Neural cell (in vitro differentiated cells): ENCODE results near the gene VMP1. TPM values are rescaled to one million over a fixed set of nuclear protein-coding genes. Genes with fewer than 3 reads are reported as not detected.

Experiments used
- H2AFZ ChIP-seq: fragments of 200-600, 300-800 bp; sonication (generic), shearing (Covaris generic); 2 replicates; pipeline ENCODE4 v1.6.0; 2014; ENCODE audit warnings: low read depth, mild to moderate bottlenecking, antibody characterized with exemption, low read length, moderate library complexity
- H3F3A ChIP-seq: fragments of 200-600 bp; shearing (Covaris generic); 2 replicates; pipeline ENCODE4 v1.6.1; 2016; ENCODE audit warnings: mild to moderate bottlenecking, moderate library complexity, mixed read lengths, antibody characterized with exemption, low read length; ENCODE audit not compliant: insufficient read depth, poor library complexity, severe bottlenecking
- H3K27ac ChIP-seq: fragments of 200-600, 300-800 bp; sonication (generic), shearing (Covaris generic); 2 replicates; pipeline ENCODE4 v1.5.1; 2014; ENCODE audit warnings: mild to moderate bottlenecking, low read length, moderate library complexity
- H3K27me3 ChIP-seq: fragments of 300-800, 200-600 bp; sonication (generic), shearing (Covaris generic); 2 replicates; pipeline ENCODE4 v1.6.0; 2014; ENCODE audit warnings: mild to moderate bottlenecking, low read depth, low read length, moderate library complexity; ENCODE audit not compliant: insufficient read depth
- H3K36me3 ChIP-seq: fragments of 300-800, 200-600 bp; sonication (generic), shearing (Covaris generic); 2 replicates; pipeline ENCODE4 v1.5.1; 2014; ENCODE audit warnings: mild to moderate bottlenecking, antibody characterized with exemption, low read length, moderate library complexity; ENCODE audit not compliant: insufficient read depth
- H3K4me2 ChIP-seq: fragments of 300-800, 200-600 bp; sonication (generic), shearing (Covaris generic); 2 replicates; pipeline ENCODE4 v1.6.0; 2014; ENCODE audit warnings: mild to moderate bottlenecking, low read length
- H3K4me3 ChIP-seq: fragments of 300-800, 200-600 bp; sonication (generic), shearing (Covaris generic); 2 replicates; pipeline ENCODE4 v1.5.1; 2014; ENCODE audit warnings: mild to moderate bottlenecking, low read length, moderate library complexity
- H3K79me2 ChIP-seq: fragments of 200-600 bp; shearing (Covaris generic); replicated peaks from 2 replicates; pipeline ENCODE4 v1.6.0; 2014; ENCODE audit warnings: mild to moderate bottlenecking, low read length, moderate library complexity; ENCODE audit not compliant: insufficient read depth
- H3K9ac ChIP-seq: fragments of 300-800, 200-600 bp; sonication (generic), shearing (Covaris generic); 2 replicates; pipeline ENCODE4 v1.6.1; 2016; ENCODE audit warnings: mild to moderate bottlenecking, low read length, mixed read lengths
- H3K9me2 ChIP-seq: fragments of 200-600 bp; shearing (Covaris generic); 2 replicates; pipeline ENCODE4 v1.6.1; 2016; ENCODE audit warnings: mild to moderate bottlenecking, low read length, mixed read lengths; ENCODE audit not compliant: insufficient read depth
- H3K9me3 ChIP-seq: fragments of 200-600, 300-800 bp; sonication (generic), shearing (Covaris generic); 2 replicates; pipeline ENCODE4 v1.6.1; 2016; ENCODE audit warnings: mild to moderate bottlenecking, mixed run types, low read length, moderate library complexity, mixed read lengths
- H4K20me1 ChIP-seq: fragments of 200-600 bp; shearing (Covaris generic); 2 replicates; pipeline ENCODE4 v1.6.1; 2016; ENCODE audit warnings: mild to moderate bottlenecking, mixed run types; ENCODE audit not compliant: insufficient read depth
- EP300 ChIP-seq: fragments of 450-650 bp; conservative IDR thresholded peaks from 2 replicates; pipeline ENCODE4 v1.6.1; 2014; ENCODE audit warnings: antibody characterized with exemption, mild to moderate bottlenecking, moderate library complexity; ENCODE audit not compliant: poor library complexity, severe bottlenecking
- EZH2 ChIP-seq: fragments of 200-600, 300-800 bp; shearing (Covaris generic), sonication (generic); IDR thresholded peaks from 2 replicates; pipeline ENCODE4 v1.6.1; 2014; ENCODE audit warnings: antibody characterized with exemption, low read length, borderline replicate concordance, mild to moderate bottlenecking; ENCODE audit not compliant: insufficient read depth, poor library complexity, severe bottlenecking
- MXI1 ChIP-seq: fragments of 450-650 bp; conservative IDR thresholded peaks from 2 replicates; pipeline ENCODE4 v1.6.1; 2014; ENCODE audit warnings: antibody characterized with exemption, mild to moderate bottlenecking; ENCODE audit not compliant: poor library complexity, severe bottlenecking
- POLR2AphosphoS5 ChIP-seq: IDR thresholded peaks from 2 replicates; pipeline ENCODE4 v1.6.1; 2012
- RAD21 ChIP-seq: fragments of 450-650 bp; conservative IDR thresholded peaks from 2 replicates; pipeline ENCODE4 v1.6.1; 2014; ENCODE audit warnings: antibody characterized with exemption, mild to moderate bottlenecking, moderate library complexity
- REST ChIP-seq: IDR thresholded peaks from 2 replicates; pipeline ENCODE4 v1.6.1; 2012; ENCODE audit warnings: borderline replicate concordance
- SMC3 ChIP-seq: fragments of 450-650 bp; conservative IDR thresholded peaks from 2 replicates; pipeline ENCODE4 v1.6.1; 2014; ENCODE audit warnings: antibody characterized with exemption, mild to moderate bottlenecking, moderate library complexity; ENCODE audit not compliant: poor library complexity
- TAF1 ChIP-seq: IDR thresholded peaks from 2 replicates; pipeline ENCODE4 v1.6.1; 2012; ENCODE audit warnings: low read depth
- polyA plus RNA-seq: library from polyadenylated mRNA; depleted of rRNA; stranded (reverse); fragments of >200 nt; gene quantifications from 2 replicates; pipeline ENCODE4 v1.2.3, GENCODE V29; 2014
- TF ChIP-seq, protein P1 (sequence below): fragments of 450-650 bp; IDR thresholded peaks from 2 replicates; pipeline ENCODE4 v1.5.1; 2014; ENCODE audit warnings: antibody characterized with exemption, mild to moderate bottlenecking, moderate library complexity; ENCODE audit not compliant: poor library complexity, severe bottlenecking

Gene VMP1
- polyA plus RNA-seq, 1 donor from 2014 or later = 75.9 TPM

- Histone ChIP-seq H3K27me3 (no peaks in the 10 kb centered on the region), H2AFZ (no peak overlapping the region), H3K9ac (no peak overlapping the region), H3F3A (no peaks in the 10 kb centered on the region), H3K4me3 (no peak overlapping the region), H3K4me2 (no peak overlapping the region), H3K9me3 (no peaks in the 10 kb centered on the region), H3K27ac (no peak overlapping the region), H4K20me1 (no peaks in the 10 kb centered on the region), H3K9me2 (no peaks in the 10 kb centered on the region), H3K36me3 (peaks cover 22% of the 10 kb centered on the region), H3K79me2 (peaks cover 6% of the 10 kb centered on the region)
- TF ChIP-seq, protein P1, sequence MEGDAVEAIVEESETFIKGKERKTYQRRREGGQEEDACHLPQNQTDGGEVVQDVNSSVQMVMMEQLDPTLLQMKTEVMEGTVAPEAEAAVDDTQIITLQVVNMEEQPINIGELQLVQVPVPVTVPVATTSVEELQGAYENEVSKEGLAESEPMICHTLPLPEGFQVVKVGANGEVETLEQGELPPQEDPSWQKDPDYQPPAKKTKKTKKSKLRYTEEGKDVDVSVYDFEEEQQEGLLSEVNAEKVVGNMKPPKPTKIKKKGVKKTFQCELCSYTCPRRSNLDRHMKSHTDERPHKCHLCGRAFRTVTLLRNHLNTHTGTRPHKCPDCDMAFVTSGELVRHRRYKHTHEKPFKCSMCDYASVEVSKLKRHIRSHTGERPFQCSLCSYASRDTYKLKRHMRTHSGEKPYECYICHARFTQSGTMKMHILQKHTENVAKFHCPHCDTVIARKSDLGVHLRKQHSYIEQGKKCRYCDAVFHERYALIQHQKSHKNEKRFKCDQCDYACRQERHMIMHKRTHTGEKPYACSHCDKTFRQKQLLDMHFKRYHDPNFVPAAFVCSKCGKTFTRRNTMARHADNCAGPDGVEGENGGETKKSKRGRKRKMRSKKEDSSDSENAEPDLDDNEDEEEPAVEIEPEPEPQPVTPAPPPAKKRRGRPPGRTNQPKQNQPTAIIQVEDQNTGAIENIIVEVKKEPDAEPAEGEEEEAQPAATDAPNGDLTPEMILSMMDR = no peak
- TF ChIP-seq EP300 (no peak), REST (no peak), TAF1 (no peak), MXI1 (no peak), POLR2AphosphoS5 (no peak), RAD21 (no peak)
Observed at GRCh38 chr17:59668816-59669215, 38.6 kb upstream of the VMP1 start.

DNA sequence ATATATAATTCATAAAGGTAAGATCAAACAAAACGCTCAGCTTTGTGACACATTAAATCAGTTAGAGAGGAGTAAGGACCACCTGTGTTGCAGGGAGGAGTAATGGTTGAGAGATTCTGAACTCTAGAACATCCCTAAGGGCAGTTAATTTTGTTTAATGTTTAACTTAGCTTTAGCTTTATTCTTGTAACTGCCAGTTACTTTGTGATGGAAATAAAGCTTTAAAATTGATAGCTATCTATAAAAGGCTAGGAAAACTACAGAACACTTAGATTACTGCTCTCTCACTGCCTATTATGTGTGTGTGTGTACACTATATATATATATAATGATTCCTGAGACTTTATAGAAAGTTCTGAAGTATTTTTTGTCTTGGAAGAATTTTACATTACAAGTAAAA lies 38.0 kb upstream of the VMP1 start:
- no peak overlapping the region for H3K4me2 ChIP-seq
- H3K27ac ChIP-seq = no peak overlapping the region
- H3K9me2 ChIP-seq = no peaks in the 10 kb centered on the region
- H2AFZ ChIP-seq = no peak overlapping the region
- no peaks in the 10 kb centered on the region for H4K20me1 ChIP-seq
- H3K4me3 ChIP-seq = no peak overlapping the region
- H3K9ac ChIP-seq = no peak overlapping the region
- peaks cover 24% of the 10 kb centered on the region for H3K36me3 ChIP-seq
- no peaks in the 10 kb centered on the region for H3K27me3 ChIP-seq
- TF ChIP-seq POLR2AphosphoS5 (no peak), MXI1 (no peak), TAF1 (no peak), EZH2 (no peak), REST (no peak), SMC3 (no peak), RAD21 (no peak), EP300 (no peak)
- TF ChIP-seq, protein P1 = no peak
- H3K79me2 ChIP-seq = peaks cover 6% of the 10 kb centered on the region
- no peaks in the 10 kb centered on the region for H3K9me3 ChIP-seq
- H3F3A ChIP-seq = no peaks in the 10 kb centered on the region
